IPS-NIHi7 (cell line): Measurements from ENCODE around the gene SNX9.
"Not testable (repeated sequence)": the region's sequence is repeated elsewhere in the genome, so short reads cannot be mapped to it uniquely, and the experiment has no call there.

ENCODE experiments used
- DNase-seq: peaks from one replicate; pipeline ENCODE4 v3.0.0; 2012; ENCODE audit warnings: mixed read lengths; ENCODE audit errors: extremely low spot score

The SNX9 gene

GRCh38 chr6:157921685-157922367 is 98.8 kb downstream of the SNX9 start:
- no peak for DNase-seq

GRCh38 chr6:157925771-157926170 is 102.7 kb downstream of the SNX9 start:
- DNase-seq, result no peak

DNA sequence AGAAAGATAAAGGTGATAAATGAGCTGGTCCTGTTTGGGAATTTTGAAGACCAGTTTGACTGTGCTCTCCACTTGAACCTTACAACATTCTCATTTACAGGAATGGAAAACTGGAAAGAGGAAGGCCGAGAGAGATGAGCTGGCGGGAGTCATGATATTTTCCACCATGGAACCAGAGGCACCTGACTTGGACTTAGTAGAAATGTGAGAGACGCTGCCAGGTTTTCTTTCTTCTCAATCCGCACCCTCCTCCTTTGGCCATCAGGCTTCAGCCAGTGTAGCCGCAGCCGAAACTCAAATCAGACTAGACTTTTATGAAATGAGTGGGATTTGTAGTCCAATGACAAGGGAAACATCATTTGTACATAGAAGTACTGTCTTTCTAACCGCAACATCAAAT is 104.0 kb downstream of the SNX9 start:
- no peak for DNase-seq

GRCh38 chr6:157928428-157928827 is 105.4 kb downstream of the SNX9 start:
- DNase-seq, result no peak

GRCh38 chr6:157929076-157929475 is 106.0 kb downstream of the SNX9 start:
- no peak for DNase-seq

DNA sequence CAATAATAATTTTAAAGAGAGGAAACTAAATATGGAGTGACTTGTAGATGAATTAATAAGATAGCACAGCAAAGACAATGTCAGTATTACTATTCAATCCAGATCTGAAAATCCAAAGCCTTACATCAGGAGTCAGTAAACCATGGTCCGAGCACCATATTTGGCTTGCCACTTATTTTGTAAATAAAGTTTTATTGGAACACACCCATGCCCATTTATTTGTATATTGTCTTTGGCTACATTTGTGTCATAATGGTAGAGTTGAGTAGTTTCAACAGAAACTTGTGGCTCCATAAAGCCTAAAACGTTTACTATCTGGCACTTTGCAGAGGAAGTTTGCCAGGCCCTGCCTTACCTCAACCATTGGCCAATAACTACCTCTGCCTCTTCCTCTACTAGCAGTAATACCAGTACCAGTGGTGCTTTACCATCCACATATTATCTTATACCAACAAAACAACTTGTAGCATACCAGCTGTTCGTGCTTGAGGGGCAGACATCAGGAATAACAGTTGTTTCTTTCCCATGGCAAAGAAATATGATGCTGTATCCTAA is 106.8 kb downstream of the SNX9 start:
- DNase-seq, result no peak

- no peak for DNase-seq
Measured at GRCh38 chr6:157935786-157936185, 112.7 kb downstream of the SNX9 start.

GRCh38 chr6:157937318-157937717 is 114.3 kb downstream of the SNX9 start:
- DNase-seq, result no peak

DNA sequence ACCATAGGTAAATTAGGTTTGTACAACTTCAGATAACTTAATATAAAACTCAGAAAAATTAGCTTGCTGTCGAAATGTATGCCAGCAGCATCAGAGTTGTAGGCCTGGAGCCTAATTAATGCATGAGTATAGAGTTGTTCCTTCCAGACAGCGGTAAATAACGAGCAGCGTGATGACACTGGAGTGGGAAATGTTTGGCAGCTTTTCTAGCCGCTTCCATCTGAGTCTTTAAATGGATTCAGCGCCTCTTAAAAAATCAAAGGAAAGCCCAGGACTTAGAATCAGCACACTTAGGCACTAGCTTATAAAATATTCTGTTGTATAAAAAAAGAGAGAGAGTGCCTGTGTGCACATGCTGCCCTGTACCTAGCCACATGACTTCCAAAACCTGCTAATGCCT is 114.9 kb downstream of the SNX9 start:
- DNase-seq, result no peak

DNA sequence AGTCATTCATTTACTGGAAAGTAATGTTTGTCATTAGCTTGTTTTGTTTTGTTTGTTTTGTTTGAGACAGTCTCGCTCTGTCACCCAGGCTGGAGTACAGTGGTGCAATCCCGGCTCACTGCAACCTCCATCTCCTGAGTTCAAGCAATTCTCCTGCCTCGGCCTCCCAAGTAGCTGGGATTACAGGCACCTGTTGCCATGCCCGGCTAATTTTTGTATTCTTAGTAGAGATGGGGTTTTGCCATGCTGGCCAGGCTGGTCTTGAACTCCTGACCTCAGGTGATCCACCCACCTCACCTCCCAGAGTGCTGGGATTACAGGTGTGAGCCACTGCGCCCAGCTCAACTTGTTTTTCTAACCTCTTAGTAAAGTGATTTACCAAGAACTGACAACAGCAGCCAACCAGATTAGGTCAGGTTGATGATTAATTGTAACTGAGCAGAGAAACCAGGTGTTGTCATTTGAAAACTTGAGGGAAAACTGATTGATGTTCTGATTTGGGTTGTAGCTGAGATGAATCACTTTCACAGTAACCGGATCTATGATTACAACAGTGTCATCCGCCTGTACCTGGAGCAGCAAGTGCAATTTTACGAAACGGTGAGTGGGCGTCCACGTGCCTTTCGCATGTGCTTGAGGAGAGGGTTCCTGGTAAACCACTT is 117.5 kb downstream of the SNX9 start:
- DNase-seq, result not testable (repeated sequence)

DNA sequence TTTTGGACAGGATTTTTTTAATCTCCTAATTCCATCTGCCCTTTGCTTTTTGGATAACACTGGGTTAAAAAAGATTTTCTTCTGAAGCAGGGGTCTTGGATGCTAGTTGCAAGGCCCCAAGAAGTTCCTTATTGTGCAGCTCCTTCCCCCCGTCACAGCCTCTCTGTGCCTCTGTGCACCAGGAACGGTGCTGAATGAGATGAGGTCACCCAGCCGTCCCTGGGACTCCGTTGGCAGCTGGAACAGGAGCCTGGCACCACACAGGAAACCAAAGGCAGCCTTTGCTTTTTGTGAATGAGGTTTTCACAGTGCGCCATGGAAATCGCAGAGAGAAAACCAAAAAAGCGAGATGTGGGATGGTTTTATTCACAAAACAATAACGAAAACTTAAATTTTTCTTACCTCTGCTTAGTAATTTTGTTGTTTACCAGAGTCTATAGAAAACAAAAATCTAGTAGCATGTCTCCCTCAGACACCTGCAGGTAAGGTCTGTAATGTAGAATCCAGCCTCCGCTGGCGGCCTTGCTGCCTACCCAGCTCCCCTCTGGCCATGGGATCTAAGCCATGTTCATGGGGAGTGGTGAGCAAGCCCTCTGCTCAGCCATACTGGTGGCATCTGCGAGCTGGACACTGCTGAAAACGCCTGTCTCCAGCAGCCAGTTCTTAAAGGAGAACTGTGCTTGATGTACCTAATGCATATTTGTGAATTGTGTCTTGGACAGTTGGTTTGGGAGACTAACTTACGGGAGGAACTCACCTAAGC is 118.2 kb downstream of the SNX9 start:
- no peak for DNase-seq

DNA sequence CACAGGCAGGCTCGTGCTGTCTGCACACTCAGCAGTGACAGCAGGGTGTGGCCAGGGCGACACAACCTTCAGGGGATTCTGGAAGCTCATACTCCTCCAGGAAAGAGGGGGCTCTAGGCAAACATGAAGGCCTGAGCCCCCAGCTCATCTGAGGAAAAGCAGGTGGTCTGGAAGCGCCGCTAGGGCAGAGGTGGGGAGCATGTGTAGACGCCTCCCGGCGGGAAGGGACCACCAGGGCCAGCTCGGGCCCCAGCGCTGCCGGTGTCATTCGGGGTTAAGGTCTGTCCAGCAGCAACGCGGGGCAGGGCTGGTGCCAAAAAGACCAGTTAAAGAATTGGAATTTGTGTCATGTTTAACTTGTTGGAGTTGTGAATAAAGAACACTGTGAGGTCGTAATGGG is 119.3 kb downstream of the SNX9 start:
- DNase-seq, result no peak

DNA sequence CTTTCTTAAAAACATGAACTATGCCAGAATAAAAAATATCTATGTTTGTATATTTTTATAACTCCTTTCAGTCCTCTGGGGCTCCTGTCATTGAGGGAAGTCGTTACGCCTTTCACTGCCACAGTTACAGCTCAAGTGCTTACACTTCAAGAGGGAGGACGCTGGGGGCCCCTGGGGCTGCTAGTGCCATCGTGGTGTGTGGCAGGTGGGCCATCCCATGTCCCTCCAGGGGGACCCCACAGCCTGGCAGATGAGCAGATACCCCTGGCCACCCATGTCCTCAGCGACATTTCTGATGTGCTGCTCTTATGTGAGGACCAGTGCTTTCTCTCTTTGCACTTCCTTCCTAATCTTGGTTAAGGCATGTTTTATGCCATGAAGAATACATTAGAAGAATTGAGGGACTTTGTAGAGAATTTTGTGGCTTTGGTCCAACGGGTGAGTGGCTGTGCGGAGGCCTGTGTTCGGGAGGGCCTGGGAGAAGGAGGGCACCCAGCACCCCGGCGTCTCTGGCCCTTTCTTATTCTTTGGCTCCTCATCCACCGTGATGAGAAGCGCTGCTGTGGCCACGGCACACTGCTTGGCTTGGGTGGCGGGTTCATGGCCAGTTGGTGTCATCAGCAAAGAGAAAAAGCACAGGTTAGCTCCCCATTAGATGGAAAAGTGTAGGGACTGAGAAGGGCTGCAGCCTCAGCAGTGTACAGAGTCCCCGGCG is 120.4 kb downstream of the SNX9 start:
- DNase-seq, result no peak

- no peak for DNase-seq
Measured at GRCh38 chr6:157943964-157944283, 120.9 kb downstream of the SNX9 start.

- DNase-seq, result no peak
Measured at GRCh38 chr6:157944983-157945931, 122.2 kb downstream of the SNX9 start.

DNA sequence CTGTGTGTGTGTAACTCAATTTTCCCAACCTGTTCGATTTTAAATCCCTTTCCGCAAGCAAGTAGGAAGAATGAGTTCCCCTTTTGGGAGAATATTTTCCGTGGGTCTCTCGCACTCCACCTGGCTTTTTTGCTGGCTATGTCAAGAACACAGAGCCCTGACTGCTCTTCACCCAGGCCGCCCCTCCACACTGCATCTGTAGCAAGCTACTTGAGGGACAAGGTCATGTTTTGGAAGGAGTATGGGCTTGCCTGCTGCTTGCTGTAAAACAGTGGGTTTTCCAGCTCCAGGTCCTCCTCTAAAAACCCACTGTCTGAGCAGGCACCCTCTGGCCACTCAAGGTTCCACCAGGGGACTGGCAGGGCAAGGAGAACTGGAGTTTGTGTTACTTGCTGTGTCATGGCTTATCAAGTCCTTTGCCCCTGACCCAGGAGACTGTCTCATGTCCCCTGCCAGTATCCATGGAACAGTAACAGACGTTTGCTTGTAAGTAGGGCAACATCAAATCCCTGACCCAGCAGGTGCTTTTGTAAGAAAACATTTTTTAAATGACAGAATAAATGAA is 123.1 kb downstream of the SNX9 start:
- DNase-seq, result no peak

DNA sequence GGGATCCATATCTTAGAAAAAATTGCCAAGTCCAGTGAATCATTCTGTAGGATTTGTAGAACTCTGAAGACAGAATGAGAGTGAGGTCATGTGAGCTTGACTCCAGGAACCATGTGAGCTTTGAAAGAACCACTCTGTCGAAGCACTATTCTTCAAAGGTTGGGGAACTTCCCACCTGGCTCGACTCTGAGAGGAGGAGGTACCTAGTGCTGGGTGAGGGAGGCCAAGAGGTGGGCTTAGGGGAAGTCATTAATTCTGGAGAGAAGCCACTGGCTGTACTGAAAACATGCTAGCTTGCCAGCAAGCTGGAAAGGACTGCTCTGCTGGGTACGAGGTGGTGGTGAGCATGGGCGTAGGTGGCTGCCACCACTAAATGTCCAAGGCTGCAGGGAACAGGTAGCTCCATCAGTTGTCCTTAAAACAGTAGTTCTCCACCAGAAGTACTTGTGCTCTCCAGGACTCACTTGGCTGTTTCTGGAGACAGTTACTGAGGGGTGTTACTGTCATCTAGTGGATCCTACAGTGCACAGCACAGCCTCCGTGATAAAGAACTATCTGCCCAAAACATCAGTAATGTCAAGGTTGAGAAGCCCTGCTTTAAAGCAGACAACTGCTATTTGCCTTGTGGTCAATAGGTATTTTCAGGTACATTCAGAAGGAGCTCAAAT is 124.0 kb downstream of the SNX9 start:
- peak; percentile 54 for DNase-seq

GRCh38 chr6:157950899-157951298 is 127.9 kb downstream of the SNX9 start:
- not testable (repeated sequence) for DNase-seq

DNA sequence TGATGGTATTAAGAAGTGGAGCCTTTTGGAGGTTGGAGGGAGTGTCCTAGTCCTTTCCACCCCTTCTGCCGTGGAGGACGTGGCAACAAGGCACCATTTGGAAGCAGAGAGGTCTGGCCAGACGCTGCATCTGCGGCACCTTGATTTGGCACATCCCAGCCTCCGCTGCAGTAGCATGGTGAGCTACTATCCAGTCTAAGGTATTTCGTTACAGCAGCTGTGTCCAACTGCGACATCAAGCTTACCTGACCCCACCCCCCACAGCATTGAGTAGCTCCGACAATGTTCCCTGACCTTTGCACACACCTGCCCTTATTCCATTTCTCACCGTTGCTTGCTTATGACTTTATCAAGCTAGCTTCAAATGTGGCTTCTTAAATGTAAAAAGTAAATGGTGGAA is 128.8 kb downstream of the SNX9 start:
- no peak for DNase-seq

- no peak for DNase-seq
Measured at GRCh38 chr6:157952861-157953351, 129.9 kb downstream of the SNX9 start.
